ENCODE data around the gene SLC25A34.

The SLC25A34 gene

GRCh38 chr1:15734901-15735300 lies 1.2 kb upstream of the SLC25A34 start:
- no peak for DNase-seq

- DNase-seq: no peak
These were observed 587 bp upstream of the SLC25A34 start for GRCh38 chr1:15735304-15736037.

DNA sequence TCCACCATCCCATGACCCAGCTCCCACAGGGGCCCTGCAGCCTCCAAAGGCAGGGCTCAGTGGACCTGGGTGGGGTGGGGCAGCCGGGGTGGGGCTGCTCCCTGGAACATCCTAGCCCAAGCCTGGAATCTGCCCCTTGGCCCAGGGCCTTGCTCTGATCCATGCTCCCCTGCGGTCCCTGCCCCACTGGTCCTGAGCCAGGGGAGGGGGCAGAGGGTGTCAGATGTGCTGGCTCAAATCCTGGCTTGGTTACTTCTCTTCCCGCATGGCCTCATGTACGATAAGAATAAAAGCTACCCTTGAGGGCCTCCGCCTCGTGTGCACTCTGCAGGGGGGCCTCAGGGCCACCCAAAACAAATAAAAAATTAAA lies 819 bp downstream of the SLC25A34 start:
- no peak for DNase-seq

DNA sequence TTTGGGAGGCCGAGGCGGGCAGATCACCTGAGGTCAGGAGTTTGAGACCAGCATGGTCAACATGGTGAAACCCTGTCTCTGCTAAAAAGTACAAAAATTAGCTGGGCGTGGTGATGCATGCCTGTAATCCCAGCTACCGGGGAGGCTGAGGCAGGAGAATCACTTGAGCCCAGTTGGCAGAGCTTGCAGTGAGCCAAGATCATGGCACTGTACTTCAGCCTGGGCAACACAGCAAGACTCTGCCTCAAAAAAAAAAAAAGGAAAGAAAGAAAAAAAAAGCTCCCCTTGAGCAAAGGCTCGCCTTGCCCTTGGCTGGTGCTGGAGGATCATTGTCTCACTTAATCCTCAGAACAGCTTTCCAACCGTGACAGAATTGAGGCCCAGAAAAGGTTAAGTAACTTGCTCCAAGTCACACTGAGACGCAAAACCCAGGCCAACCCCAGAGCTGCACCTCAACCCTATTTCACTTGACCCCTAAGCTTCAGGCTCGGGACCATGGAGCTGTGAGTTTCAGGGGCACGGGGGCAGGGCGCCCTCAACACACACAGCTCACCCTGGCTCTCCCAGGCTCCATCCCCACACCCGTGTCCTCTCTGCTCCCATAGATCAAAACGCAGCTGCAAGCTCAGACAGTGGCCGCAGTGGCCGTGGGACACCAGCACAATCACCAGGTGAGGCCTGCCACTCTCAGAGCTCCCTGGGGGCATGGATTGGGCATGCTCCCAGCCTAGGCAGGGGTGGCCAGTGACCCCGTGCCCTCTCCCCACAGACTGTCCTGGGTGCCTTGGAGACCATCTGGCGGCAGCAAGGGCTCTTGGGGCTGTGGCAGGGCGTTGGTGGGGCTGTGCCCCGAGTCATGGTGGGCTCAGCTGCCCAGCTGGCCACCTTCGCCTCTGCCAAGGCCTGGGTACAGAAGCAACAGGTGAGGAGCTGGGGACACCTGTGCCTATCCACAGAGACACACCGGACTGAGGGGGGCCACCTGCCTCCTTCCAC lies 1.6 kb downstream of the SLC25A34 start:
- DNase-seq: no peak

DNA sequence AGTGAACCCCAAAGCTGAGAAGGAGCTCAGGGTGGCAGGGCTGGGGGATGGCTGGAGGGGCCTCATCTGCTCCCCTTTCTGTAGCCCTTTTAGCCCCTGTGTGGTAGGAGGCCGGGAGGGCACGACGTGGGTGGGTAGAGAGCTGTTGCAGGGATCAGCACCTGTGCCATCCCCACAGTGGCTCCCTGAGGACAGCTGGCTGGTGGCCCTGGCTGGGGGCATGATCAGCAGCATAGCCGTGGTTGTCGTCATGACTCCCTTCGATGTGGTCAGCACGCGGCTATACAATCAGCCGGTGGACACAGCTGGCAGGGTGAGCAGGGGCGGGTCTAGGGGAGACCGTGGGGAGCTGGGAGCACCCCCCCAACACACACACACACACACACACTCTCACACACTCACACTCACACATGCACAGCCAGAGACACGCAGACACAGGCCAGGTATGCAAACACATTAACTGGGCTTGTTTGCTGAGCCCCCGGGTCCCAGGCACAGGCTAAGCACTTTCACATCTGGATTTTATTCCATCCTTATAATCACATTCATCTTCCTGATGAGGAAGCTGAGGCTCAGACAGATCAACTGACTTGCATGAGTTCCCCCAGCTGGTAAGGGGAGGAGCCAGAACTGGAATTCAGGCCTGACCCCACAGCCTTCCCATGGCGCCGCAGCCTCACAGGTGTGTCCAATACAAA lies 2.5 kb downstream of the SLC25A34 start:
- no peak for DNase-seq

DNA sequence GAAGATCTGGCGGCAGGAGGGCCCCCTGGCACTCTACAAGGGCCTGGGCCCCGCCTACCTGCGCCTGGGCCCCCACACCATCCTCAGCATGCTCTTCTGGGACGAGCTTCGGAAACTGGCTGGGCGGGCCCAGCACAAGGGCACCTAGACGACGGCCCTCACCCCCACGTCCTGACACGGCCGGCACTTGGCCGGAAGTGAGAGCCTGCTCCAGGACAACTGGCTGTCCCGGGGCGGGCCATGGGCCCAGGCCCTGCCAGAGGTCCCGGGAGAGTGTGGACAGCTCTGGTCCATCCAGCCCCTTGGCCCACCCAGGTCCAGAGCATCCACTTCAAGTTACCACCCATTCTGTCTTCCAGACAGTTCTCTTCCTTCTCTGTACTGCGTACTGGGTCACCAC lies 3.2 kb downstream of the SLC25A34 start:
- DNase-seq: no peak

DNA sequence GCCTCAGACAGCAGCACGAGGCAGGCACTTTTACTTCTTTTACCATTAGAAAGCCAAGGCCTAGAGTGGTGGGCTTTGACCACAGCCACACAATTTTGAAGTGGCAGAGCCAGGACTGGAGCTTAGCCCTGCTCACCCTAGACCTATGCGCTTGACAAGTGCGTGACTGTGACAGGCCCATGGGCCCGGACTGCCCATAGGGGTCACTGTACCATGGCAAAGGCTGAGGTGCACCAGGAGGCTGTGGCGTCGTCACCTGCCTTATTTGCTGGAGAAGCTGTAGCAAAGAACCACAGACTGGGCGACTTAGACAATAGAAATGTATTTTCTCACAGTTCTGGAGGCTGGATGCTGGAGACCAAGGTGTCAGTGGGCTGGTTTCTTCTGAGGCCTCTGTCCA lies 3.7 kb downstream of the SLC25A34 start:
- DNase-seq: no peak

DNA sequence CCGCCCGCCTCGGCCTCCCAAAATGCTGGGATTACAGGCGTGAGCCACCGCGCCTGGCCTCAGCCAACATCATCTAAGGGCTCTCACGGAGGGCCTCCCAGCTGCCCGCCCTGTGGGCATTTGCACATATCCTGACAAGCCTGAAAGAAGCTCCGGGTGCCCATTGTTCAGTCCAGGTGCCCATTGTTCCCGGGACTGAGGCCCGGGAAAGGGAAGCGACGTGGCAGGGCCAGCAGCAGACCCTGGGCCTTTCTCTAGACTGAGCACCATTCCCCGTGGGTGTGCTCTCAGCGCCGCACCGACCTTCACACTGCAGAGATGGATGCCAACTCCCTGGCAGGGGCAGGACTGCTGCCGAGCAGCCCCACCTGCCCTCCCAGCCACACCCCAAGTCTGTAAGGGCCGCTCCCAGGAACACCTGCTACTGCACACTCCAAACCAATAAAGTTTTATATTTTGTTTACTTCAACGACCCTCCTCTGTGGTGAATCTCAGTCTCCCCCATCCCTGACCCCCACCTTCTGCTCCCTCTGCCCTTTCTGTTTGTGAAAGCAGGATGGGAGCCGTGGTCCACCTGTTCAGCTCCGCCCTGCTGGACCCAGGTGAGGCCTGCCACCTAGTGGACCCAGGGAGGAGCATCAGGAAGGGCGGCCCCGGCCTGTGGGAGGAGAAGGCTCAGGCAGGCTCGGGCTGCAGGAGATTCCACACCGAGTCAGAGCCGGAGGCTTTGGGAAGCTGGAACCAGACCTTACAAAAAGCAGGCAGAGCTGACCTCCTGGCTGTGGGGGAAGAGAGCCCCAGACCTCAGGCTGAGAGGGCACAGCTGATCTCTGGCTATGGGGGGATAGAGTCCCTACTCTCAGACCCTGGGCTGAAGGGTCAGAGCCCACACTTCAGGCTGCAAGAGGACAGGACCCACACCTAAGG lies 5.1 kb downstream of the SLC25A34 start:
- DNase-seq: peak; percentile 88

DNA sequence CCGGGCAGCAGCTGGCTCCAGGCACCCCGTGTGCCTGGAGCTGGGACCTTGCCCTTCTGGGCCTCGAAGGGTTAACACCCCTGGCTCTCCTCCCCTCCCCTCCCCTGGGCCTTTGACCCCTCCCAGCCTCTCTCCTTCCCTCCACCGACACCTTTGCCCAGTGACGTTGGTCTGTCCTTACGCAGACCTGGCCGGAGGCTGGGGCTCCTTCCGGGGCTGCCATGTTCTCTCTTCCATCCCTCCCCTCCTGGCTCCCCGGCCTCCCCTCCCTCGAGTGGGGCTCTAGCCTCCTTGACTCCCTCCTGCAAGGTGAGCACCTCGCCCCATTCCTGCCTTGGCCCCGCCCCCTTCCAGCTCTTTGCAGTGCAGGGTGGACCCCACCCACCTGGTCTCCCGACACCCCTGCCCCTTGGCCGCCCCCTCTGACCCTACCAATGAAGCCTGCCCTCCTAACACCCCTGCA lies 6.3 kb downstream of the SLC25A34 start, which contains the start of gene TMEM82:
TSS of gene TMEM82 (plus strand) at position 161 of the 463 bp plus-strand sequence. CDS start at position 222, 61 bp downstream.
- DNase-seq: no peak

- no peak for DNase-seq
These were observed 8.1 kb downstream of the SLC25A34 start for GRCh38 chr1:15744122-15744679.

DNA sequence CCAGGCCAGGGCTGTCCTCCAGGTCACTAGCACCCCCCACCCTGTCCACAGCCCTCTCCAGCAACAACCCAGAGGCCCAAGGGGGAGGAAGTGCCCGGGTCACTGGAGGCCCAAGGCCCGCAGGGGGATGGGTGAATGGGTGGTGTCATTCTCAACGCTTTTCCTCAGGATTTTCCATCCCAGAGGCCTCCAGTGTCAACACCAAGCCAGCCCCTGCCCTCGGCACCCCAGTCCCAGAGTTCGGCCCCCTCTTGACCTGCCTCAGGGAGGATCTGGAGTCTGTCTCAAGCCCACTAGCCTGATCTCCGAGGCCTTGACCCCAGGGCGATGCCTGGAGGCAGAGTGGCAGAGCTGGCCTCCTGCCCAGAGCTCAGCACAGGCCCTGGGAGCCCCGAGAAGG lies 11.3 kb downstream of the SLC25A34 start:
- DNase-seq: no peak

GRCh38 chr1:15748264-15748663 lies 12.2 kb downstream of the SLC25A34 start:
- DNase-seq: no peak

DNA sequence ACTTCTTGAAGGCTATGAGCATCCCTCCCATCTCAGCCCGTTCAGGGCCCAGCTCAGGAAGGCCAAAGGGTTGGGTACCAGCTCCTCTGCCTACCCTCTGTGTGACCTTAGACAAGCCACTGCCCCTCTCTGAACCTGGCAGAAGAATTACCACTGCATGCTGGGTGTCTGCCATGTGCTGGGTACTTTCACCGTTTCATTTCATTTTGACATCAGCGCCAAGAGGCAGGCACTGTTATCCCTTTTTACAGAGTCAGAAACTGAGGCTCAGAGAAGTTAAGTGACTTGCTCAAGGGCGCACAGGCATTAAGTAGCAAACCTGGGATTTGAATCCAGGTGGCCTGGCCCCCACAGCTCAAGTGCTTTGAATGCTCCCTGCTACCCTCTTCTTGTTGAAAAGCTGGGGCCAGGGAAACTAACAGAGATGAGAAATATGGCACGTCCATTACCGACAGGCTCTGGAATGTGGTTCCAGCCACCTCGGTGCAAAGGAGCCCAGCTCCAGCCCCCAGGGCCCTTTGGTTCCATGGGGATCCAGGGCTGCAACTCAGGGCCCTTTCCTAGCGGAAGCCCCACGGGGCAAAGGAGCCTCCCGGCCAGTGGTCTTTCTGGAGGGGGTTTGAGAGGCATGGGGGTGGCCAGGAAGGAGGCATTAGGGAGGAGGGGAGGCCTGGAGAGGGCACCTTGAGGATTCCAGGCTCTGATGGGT lies 12.8 kb downstream of the SLC25A34 start:
- DNase-seq: no peak

DNA sequence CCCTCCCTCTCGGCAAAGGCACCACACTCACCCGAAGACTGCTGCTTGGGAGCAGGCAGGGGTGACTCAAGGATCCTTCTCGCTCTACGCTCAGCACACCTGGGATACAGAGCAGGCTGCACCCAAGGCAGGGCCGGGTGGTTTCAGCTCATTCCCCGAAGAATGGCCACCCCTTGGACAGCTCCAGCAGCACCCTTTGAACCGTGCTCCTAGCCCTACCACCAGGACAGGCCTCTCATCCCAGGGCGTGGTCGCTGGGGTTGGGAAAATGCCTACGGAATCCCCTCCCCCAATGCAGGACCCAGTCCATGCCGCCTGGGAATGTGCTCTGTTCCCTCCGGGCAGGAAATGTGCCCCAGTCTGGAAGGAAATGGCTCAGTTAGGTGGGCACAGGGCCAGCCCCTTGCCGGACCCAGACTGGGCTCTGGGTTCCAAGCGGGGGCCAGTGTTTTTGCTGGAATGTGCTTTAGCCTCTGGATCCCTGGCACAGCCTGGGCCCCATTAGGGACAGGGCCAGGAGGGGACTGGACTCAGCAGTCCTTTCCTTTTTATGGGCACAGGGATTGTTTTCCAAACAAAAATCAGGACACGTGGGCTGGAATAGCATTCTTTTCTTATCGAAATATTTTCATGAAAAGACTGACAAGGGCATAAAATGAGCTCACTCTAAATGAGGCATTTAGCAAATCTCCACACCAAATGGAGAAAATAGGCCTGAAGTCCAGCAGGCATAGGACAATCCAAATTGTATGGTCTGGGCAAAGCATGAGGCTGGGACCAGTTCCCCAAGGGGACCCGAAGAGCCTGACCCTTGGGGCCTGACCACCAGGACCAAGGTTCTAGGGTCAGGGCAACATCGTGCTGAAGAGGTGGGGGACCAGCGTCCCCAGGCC lies 13.6 kb downstream of the SLC25A34 start:
- no peak for DNase-seq

DNA sequence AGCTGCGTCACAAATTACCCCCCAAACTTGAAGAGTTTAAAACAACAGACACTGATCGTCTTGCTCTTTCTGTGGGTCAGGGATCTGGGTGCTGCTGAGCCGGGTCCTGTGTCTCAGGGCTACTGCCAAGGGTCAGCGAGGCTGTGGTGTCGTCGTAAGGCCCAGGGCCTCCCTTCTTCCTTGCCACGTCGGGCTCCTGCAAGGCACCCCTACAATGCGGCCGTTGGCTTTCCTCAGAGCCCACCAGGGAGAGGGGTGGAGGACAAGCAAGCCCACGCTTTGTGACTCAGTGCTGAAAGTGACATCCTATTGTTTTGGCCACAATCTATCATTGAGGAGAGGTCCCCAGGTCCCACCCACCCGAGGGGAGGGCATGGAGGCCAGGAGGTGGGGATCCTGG lies 14.9 kb downstream of the SLC25A34 start:
- no peak for DNase-seq

DNA sequence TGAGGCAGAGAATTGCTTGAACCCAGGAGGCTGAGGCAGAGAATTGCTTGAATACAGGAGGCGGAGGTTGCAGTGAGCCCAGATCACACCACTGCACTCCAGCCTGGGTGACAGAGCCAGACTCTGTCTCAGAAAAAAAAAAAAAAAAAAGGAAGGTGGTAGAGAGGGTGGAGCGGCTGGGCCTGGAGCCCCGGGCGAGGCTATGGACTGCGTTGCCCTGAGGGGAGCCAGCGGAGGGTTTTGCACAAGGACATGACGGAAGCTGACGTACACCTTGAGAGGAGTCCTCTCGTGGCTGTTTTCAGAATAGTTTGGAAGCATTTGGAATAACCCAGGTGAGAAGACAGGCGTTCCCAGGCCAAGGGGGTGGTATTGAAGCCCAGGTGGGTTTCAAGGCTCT lies 15.7 kb downstream of the SLC25A34 start:
- no peak for DNase-seq

GRCh38 chr1:15753776-15754175 lies 17.7 kb downstream of the SLC25A34 start:
- no peak for DNase-seq

DNA sequence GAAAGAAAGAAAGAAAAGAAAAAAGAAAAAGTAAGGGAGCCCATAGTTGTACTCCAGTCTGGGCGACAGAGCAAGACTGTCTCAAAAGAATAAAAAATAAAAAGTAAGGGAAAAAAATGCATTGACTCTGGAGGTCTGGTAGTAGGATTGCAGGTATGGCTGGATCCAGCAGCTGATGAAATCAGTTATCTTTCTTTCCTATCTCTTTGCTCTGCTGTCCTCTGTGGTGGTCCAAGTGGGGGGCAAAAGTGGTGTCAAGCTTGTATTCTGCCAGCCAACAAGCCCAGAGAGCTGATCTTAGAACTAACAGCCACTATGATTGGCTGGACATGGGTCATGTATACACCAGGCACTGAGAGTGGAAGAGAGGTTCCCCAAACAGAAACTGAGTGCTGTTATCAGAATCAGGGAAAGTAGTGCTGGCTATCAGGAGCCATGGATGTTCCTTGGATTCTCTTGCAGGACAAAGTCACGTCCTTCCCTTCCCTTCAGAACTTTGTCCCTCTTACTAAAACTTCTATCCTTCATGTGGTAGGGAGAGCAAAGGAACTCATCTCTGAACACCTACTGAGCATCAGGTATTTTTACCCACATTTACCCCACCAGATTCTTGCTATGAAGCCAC lies 19.1 kb downstream of the SLC25A34 start:
- no peak for DNase-seq

GRCh38 chr1:15755646-15756040 lies 19.6 kb downstream of the SLC25A34 start:
- no peak for DNase-seq

Measured in NCI-H146 (cell line).